Right ventricle myocardium superior (tissue), 1 donor: Measurements from ENCODE around the gene PHLDB3. TPM values are rescaled to one million over a fixed set of nuclear protein-coding genes. Genes with fewer than 3 reads are reported as not detected.
"Not testable (repeated sequence)": the region's sequence is repeated elsewhere in the genome, so short reads cannot be mapped to it uniquely, and the experiment has no call there.

ENCODE experiments used
- ATAC-seq: fragments of 200-7000 bp; cut with Tn5 transposase; one replicate; pipeline ENCODE4 v1.9.1; 2020; ENCODE audit warnings: mild to moderate bottlenecking; ENCODE audit not compliant: poor library complexity
- DNase-seq: peaks from one replicate; pipeline ENCODE4 v3.0.0-alpha.2; 2020
- intact Hi-C: fragments of 100-400 bp; cut with DNase I; formaldehyde crosslinking; loops from one replicate; pipeline ENCODE4 v1.11.2; 2022
- total RNA-seq: library from RNA; stranded (reverse); fragmentation: NEBNext Ultra II Directional; extraction: Animal tissue kit (Norgen Biotek cat#: 25700); gene quantifications from one replicate; pipeline ENCODE4 v1.2.1, GENCODE V29; 2021
- donor health status: DM: no; HTN: yes; CAD: no; lungs with severe emphysema.

PHLDB3 gene
- total RNA-seq, 1 donor from 2014 or later = 6.2 TPM

DNA sequence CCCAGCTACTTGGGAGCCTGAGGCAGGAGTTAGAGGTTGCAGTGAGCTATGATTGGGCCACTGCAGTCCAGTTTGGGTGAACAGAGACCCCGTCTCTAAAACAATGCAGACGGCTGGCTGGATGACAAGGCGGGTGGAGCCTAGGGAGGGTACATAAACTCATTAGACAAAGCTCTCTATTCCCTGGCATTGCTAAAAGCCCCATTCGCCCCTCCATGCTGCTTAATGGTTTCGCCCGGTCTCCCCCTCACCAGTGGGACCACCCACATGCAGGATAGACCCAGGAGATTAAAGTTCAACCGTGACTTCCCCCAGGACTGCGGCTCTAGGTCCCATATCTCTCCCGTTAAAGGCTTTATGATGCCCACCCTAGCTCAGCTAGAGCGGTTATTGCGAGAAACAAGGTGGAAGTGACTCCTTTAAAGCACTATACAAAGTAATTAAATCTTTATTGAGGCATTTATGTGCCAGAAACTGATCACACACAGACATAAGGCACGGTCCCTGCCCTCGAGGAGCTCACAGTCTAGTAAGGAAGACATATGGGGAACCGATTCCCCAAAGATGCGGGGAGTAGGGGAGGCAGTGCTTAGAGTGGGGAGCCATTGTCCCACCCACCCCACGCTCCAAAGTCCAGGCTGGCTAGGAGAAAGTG lies 44.1 kb downstream of the PHLDB3 start:
- intact Hi-C loops = loop anchor here (5.0 kb wide), 1 partner anchor 42 kb away; the partner anchor contains the start of gene PHLDB3
- DNase-seq (no peak), ATAC-seq (no peak)

DNA sequence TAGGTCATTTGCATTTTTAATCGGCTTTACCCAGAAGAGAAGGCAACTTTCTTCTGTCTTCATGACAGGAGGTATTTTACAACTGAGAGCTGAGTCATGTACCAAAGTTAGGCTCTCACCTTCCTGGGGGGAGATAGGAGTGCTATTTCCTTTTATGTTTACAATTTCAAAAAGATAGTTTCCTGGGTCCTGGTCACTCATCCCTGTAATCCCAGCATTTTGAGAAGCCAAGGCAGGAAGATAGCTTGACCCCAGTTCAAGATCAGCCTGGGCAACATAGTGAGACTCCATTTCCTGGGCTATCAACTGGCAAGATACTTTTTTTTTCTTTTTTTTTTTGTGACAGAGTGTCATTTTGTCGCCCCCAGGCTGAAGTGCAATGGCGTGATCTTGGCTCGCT lies 46.7 kb downstream of the PHLDB3 start:
- intact Hi-C loops = no loop called here
- ATAC-seq = no peak
- no peak for DNase-seq

DNA sequence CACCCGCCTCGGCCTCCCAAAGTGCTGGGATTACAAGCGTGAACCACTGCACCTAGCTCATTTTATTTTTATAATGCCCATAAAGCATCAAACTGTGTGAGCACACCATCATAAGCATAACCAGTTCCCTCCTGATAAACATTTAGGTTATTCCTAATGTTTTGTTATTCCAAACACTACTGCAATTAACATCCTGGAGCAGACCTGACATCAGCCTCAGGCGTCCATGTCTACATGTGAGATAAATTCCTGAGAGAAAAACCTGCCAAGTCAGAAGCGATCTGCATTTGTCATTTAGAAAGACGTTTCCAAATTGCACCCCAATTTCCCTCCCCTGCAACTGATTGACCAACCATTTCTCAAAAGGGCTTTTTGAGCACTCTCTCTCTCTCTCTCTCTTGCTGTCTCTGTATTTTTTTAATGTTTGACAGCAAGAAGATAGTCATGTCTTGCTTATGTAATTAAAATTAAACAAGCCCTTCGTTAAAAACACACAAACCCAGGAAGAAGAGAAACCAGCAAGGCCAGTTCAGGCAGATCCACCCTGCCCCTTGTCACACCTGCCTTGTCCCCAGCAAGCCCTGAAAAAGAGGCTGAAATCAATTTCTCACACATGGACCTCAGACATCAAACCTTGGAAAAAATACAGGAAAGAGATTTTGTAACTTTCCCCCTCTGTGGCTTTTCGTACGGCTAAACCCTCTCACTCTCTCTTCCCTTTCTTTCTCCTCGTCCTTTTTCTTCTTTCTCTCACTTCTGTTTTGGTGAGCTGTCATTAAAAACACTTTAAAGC lies 49.0 kb downstream of the PHLDB3 start:
- ATAC-seq (no peak), DNase-seq (no peak)
- intact Hi-C loops = no loop called here

DNA sequence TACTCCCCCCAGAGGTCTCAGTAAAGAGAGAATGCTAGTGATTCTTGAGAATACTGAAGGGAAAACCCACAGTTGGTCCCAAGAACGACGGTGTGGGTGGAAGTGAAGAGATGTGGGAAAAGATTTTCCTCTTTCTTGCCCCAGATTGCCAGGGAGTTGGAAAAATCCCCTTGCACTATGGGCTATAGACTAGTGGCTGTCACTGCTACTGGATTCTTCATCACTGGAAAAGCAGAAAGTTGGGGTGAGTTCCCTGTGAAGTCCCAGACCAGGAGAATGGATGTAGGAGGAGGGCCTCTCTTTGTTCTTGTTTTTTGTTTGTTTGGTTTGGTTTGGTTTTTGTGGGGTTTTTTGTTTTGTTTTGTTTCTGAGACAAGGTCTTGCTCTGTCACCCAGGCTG lies 50.5 kb downstream of the PHLDB3 start:
- no peak for DNase-seq
- intact Hi-C loops = no loop called here
- no peak for ATAC-seq

DNA sequence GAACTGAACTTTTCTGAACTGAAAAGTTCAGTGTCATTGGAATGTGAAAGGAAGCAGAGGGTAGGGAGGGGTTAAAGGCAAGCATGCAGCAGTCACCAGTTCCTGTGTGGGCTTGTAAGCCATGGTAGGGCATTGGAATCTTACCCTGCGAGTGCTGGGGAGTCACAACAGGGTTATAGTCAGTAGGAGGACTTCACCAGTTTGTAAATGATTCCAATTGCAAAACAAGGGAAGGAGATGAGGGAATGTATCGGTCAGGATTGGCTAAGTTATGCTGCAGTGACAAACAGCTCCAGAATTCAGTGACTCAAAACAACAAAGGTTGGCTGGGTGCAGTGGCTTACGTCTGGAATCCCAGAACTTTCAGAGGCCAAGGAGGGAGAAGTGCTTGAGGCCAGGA lies 52.0 kb downstream of the PHLDB3 start:
- no peak for DNase-seq
- ATAC-seq = no peak
- intact Hi-C loops = no loop called here

DNA sequence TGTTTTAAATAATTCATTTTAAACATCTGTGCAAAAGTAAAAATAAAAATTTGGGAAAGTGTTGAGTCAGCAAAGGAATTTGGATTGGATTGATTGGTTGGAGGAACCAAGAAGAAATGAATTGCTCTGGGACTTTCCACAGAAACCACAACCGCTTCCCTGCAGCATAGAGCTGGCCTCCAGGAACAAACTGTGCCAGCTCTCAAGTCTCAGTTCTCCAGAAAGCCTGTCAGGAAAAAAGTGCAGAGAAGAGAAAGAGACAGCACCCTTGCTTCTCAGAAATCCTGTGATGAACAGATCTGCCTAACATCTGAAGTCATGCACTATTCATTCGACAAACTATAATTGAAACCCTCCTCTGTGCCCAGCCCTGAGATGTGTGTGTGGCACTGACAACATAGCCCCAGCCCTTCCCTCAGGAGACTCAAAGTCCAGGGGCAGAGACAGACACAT lies 54.0 kb downstream of the PHLDB3 start:
- intact Hi-C loops = no loop called here
- ATAC-seq (no peak), DNase-seq (no peak)

DNA sequence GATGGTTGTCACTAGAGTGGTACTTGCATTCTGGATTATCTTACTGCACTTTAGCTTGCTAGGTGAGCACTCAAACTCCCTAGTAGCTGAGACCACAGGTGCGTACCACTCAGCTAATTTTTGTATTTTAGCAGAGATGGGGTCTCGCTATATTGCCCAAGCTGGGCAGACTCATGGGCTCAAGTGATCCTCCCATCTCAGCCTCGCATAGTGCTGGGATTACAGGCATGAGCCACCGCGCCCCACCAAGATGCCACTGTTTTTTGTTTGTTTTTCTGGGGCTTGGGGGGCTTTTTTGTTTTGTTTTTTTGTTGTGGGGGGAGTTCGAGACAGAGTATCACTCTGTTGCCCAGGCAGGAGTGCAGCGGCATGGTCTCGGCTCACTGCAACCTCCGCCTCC lies 56.9 kb downstream of the PHLDB3 start:
- ATAC-seq (no peak), DNase-seq (no peak)
- intact Hi-C loops = loop anchor here (2.0 to 10.0 kb wide), 2 partner anchors 71 to 207 kb away; no protein-coding TSS in a partner anchor

DNA sequence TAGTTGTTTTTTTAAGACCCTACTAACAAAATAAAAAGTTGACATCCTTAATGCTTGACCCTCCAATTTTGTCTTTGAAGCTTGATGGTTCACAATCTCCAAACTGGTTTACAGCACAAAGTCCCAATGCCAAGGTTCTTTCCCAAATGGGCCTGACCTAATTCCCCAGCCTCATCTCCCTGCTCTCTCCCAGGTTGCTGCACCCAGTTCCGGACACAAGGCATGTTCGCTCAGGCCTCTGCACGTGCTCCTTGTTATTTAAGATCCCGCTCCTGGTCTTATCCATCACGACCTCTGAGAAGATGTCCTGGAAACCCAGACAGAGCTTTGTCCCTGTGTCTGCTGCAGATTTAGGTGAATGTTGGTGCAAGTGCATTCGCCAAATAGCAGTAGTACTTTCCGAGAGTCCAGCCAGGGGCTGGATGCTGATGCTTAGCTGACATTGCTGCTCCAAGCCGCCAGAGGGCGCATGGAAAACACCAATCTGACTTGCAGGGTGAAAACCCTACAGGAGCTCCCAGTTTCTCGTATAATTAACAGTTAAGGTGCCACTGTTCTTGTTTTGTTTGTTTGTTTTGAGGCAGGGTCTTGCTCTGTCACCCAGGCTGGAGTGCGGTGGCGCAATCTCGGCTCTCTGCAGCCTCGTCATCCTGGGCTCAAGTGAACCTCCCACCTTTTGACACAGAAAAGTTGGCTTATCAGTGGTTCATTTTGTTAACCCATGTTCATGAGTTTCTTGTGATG lies 57.6 kb downstream of the PHLDB3 start:
- intact Hi-C loops = loop anchor here (2.0 to 10.0 kb wide), 2 partner anchors 72 to 208 kb away; no protein-coding TSS in a partner anchor
- ATAC-seq (peak; percentile 93), DNase-seq (peak; percentile 85)

DNA sequence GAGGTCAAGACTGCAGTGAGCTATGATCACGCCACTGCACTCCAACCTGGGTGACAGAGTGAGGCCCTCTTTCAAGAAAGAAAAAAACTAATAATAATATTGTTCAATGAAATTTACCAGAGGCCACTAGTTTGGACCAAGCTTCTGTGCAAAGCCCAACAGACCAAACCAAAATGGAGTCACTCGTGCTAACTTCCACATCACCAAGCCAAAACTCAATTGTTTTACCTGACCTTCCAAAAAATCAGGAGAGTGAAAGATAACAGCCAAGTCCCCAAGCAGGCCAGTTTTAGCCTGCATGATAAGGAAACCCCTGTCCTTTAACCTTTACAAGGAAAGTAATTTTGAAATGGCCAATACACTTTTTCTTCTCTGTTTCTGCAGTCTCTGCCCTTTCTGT lies 59.1 kb downstream of the PHLDB3 start:
- intact Hi-C loops = loop anchor here (10.0 kb wide), 1 partner anchor 209 kb away; no protein-coding TSS in a partner anchor
- no peak for DNase-seq
- ATAC-seq = no peak

DNA sequence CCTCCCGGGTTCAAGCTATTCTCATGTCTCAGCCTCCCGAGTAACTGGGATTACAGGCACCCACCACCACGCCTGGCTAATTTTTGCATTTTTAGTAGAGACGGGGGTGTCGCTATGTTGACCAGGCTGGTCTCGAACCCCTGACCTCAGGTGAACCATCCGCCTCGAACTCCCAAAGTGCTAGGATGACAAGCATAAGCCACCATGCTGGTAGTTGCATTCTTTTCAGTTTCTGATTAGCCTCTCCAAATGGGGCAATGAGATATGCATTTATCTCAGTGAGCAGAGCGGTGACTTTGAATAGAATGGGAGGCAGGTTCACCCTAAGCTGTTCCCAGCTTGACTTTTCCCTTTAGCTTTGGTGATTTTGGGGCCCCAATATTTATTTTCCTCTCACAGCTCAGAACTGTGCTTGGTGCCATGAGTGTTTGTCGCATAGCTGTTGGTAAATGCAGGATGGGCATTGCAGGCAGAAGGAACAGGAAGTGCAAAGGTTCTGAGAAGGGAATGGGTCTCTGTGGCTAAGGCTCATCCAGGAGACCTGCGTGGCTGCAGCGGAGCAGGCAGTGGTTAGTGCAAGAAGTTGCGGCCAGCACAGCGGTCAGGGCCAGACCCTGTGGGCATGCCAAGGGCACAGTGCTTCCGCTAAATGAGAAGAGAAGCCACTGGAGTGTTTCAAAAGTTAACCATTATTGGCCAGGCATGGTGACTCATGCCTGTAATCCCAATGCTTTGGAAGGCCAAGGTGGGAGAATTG lies 59.8 kb downstream of the PHLDB3 start:
- no peak for DNase-seq
- ATAC-seq = no peak
- intact Hi-C loops = loop anchor here (10.0 kb wide), 1 partner anchor 210 kb away; no protein-coding TSS in a partner anchor

DNA sequence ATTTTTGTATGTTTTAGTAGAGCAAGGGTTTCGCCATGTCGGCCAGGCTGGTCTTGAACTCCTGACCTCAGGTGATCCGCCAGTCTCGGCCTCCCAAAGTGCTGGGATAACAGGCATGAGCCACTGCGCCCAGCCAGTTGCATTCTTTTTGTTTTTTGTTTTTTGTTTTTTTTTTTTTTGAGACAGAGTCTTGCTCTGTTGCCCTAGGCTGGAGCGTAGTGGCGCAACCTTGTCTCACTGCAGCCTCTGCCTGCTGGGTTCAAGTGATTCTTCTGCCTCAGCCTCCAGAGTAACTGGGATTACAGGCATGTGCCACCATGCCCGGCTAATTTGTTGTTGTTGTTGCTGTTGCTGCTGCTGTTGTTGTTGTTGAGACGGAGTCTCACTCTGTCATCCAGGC lies 60.5 kb downstream of the PHLDB3 start:
- DNase-seq, ATAC-seq: not testable (repeated sequence)
- intact Hi-C loops = loop anchor here (10.0 kb wide), 1 partner anchor 211 kb away; no protein-coding TSS in a partner anchor

DNA sequence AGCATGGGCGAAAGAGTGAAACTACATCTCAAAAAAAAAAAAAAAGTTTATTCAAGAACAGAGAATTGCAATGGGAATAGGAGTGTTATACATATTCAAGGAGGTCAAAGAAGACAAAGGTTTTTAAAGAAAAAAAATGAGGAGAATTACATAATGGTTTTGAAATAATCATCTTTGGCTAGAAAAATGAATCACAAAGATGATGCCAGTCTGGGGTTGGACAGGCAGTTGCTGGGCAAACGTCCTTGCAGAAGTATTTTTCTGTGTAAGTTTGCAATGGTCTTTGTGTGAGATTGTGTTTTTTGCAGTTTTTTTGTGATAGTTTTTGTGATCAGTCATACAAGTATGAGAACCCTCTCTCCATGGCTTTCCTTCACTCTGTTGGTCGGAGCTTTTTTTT lies 62.8 kb downstream of the PHLDB3 start:
- intact Hi-C loops = loop anchor here (10.0 kb wide), 1 partner anchor 213 kb away; no protein-coding TSS in a partner anchor

DNA sequence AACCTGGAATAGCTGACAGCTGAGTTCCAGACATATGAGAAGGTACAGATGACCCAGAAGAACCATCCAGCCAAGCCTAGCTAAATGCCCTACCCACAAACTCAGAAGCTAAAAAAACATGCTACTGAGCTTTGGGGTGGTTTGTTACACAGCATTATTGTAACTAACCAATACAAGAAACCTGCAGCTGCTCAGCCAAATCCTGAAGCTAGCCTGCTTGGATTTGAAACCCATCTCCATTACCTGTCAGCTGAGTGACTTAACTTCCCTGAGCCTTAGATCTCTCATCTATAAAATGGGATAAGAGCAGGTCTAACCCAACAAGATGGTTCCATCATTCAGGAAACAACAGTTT lies 64.9 kb downstream of the PHLDB3 start:
- DNase-seq (no peak), ATAC-seq (no peak)
- intact Hi-C loops = loop anchor here (10.0 kb wide), 1 partner anchor 215 kb away; no protein-coding TSS in a partner anchor

More for the DNA sequence above, 62.8 kb downstream of the PHLDB3 start:
- ATAC-seq (no peak), DNase-seq (no peak)

DNA sequence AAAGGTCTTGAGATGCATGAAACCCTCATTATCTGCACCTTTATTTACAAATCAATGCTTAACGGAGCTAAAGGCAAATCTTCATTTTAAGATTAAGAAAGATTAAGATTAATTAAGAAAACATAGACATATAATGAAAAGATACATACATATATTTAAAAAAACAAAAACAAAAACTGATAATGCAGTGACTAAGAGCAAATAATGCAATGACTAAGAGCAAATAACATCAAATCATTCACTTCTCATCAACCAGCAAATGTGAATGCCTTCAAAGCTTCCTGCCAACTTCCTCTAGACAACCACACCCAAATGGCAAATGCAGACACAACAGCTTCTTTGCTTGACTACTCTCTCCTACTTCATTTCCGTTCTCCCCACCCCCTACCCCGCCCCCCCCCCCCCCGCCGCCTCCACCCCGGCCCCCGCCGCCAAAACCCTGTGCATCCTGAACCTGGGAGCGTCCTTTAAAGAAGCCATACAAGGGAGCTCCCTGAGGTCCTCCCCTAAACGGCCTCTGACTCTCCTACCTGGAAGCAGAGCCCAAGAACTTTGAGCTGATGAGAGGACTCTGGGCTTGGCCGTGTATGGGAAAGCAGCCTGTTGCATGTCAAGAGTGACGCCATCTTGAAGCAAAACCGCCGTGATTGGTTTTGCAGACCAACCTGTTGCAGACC lies 65.4 kb downstream of the PHLDB3 start:
- ATAC-seq = peak; percentile 58

DNA sequence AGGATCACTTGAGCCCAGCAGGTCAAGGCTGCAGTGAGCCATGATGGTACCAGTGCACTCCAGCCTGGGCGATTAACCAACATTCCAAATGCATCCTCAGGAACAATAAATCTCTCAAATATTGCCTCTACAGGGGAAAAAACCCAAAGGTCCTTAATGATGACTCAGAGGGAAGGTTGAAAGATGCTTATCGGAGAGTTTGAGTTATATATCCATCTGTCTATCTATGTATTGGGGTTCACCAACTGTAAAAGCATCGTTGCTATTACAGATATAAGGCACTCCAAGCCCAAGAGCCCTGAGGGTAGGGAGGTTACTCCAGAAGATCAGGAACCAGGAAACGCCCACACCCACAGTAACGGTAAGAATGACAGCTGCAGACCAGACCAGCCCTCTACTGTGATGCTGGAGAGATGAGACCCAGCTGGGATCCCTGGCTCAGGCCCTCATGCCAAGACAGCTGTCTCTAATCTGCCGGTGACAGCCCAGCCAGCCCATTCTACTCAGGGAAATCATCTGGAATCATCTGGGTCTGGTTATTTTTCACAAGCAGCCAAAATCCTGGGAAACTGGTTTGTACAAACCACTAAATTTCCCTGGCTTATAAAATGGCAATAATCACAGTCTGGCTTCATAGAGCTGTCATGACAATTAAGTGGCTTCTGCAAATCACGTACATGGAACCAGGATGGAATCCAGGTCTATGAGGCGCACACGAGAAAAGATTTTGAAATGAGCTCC lies 66.1 kb downstream of the PHLDB3 start:
- intact Hi-C loops = no loop called here
- DNase-seq (peak; percentile 79), ATAC-seq (peak; percentile 98)

More for the DNA sequence above, 65.4 kb downstream of the PHLDB3 start:
- no peak for DNase-seq
- intact Hi-C loops = no loop called here

DNA sequence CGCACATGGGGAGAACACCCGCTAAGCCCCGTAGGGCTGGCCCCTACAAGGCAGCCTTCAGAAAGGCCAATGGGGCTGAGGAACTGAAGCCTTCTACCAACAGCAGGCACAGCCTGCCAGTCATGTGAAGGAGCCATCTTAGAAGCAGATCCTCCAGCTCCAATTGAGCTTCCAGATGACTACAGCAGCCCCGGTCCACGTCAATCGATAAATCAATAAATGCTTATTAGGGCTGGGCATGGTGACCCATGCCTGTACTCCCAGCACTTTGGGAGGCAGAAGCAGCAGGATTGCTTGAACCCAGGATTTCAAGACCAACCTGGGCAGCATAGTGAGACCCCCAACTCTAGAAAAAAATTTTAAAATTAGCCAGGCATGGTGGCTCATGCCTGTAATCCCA lies 66.8 kb downstream of the PHLDB3 start:
- intact Hi-C loops = no loop called here
- DNase-seq = no peak
- ATAC-seq = no peak

DNA sequence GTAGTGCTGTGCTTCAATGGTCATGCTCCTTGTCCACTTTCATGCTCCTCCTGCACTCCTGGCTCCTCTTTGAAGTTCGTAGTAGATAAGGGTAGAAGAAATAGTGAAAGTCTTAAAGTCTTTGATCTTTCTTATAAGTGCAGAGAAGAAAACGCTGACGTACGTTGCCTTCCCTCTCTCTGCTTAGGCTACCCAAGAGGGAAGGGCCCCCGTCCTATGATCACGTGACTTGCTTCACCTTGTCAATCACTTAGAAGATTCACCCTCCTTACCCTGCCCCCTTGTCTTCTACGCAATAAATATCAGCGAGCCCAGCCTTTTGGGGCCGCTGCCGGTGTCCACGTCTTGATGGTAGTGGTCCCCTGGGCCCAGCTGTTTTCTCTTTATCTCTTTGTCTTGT lies 67.3 kb downstream of the PHLDB3 start:
- DNase-seq, ATAC-seq, intact Hi-C loops: not testable (repeated sequence)
